ENCODE data around the gene UTP3.

- TF ChIP-seq CTCF (IDR thresholded peaks at IDR 0.05; ENCODE audit: borderline replicate concordance, extremely low read depth, low read length, poor library complexity, severe bottlenecking) (no peak), EZH2 (IDR thresholded peaks at IDR 0.05; ENCODE audit: borderline replicate concordance, low read depth, low read length, severe bottlenecking) (no peak)
Measured at GRCh38 chr4:70657326-70657725, 31.0 kb upstream of the UTP3 start.
